Measurements from ENCODE around the gene CCNQ. TPM values are rescaled to one million over a fixed set of nuclear protein-coding genes. Genes with fewer than 3 reads are reported as not detected.

CCNQ gene
- total RNA-seq, 1 donor from 2014 or later = 21.7 TPM

DNA sequence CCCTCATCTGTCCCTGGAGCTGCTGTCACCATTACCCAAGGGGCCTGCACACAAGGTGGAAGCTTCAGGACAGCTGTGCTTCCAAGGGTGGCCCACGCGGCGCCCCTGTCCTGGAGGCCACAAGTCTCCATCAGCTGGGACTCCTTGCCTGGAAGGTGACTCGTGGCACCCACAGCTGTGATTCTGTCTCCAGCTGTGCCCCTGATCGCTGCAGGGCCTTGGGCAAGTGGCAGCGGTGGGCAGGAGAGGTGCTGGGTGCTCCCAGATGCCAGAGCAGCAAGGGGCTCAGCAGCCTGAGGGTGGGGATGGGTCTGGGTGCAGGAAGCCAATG lies 39.1 kb upstream of the CCNQ start:
- Mint-ChIP-seq H3K36me3 (ENCODE audit: low read depth, unreplicated experiment) (no peaks in the 10 kb centered on the region), H3K4me1 (ENCODE audit: low read depth, unreplicated experiment) (no peaks in the 10 kb centered on the region), H3K9me3 (ENCODE audit: unreplicated experiment) (no peaks in the 10 kb centered on the region), H3K27ac (ENCODE audit: unreplicated experiment) (no peak overlapping the region), H3K4me3 (ENCODE audit: unreplicated experiment) (no peak overlapping the region), H3K27me3 (ENCODE audit: low read depth, unreplicated experiment) (peaks cover 31% of the 10 kb centered on the region)
- peaks cover 3% of the 10 kb centered on the region for H3K4me1 ChIP-seq (ENCODE audit: insufficient read depth, low read length)
- H3K4me3 ChIP-seq (ENCODE audit: insufficient read depth, low read depth, low read length) = no peak overlapping the region
- no peak overlapping the region for H3K9ac ChIP-seq (ENCODE audit: low read length)
- H3K9me3 ChIP-seq (ENCODE audit: insufficient read depth, low read depth, low read length) = no peaks in the 10 kb centered on the region
- no peak overlapping the region for H2AFZ ChIP-seq (ENCODE audit: low read depth, low read length)
- peaks cover 10% of the 10 kb centered on the region for H3K27me3 ChIP-seq (ENCODE audit: insufficient read depth, low read length)
- no peak overlapping the region for H3K4me2 ChIP-seq (ENCODE audit: low read length)
- no peak overlapping the region for H3K27ac ChIP-seq (ENCODE audit: low read depth, low read length)
- no peak for TF ChIP-seq EZH2 (IDR thresholded peaks at IDR 0.05; ENCODE audit: insufficient read depth, low read length)
- TF ChIP-seq, protein P1, sequence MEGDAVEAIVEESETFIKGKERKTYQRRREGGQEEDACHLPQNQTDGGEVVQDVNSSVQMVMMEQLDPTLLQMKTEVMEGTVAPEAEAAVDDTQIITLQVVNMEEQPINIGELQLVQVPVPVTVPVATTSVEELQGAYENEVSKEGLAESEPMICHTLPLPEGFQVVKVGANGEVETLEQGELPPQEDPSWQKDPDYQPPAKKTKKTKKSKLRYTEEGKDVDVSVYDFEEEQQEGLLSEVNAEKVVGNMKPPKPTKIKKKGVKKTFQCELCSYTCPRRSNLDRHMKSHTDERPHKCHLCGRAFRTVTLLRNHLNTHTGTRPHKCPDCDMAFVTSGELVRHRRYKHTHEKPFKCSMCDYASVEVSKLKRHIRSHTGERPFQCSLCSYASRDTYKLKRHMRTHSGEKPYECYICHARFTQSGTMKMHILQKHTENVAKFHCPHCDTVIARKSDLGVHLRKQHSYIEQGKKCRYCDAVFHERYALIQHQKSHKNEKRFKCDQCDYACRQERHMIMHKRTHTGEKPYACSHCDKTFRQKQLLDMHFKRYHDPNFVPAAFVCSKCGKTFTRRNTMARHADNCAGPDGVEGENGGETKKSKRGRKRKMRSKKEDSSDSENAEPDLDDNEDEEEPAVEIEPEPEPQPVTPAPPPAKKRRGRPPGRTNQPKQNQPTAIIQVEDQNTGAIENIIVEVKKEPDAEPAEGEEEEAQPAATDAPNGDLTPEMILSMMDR (IDR thresholded peaks at IDR 0.05; ENCODE audit: insufficient read depth, low read depth, low read length) = no peak
- no peak for FAIRE-seq
- no peak for DNase-seq (ENCODE audit: low read depth)
- no peaks in the 10 kb centered on the region for H3K36me3 ChIP-seq (ENCODE audit: insufficient read depth, low read length)
- H3K79me2 ChIP-seq (ENCODE audit: insufficient read depth, low read length) = no peaks in the 10 kb centered on the region
- H4K20me1 ChIP-seq (ENCODE audit: insufficient read depth, low read length) = no peaks in the 10 kb centered on the region

DNA sequence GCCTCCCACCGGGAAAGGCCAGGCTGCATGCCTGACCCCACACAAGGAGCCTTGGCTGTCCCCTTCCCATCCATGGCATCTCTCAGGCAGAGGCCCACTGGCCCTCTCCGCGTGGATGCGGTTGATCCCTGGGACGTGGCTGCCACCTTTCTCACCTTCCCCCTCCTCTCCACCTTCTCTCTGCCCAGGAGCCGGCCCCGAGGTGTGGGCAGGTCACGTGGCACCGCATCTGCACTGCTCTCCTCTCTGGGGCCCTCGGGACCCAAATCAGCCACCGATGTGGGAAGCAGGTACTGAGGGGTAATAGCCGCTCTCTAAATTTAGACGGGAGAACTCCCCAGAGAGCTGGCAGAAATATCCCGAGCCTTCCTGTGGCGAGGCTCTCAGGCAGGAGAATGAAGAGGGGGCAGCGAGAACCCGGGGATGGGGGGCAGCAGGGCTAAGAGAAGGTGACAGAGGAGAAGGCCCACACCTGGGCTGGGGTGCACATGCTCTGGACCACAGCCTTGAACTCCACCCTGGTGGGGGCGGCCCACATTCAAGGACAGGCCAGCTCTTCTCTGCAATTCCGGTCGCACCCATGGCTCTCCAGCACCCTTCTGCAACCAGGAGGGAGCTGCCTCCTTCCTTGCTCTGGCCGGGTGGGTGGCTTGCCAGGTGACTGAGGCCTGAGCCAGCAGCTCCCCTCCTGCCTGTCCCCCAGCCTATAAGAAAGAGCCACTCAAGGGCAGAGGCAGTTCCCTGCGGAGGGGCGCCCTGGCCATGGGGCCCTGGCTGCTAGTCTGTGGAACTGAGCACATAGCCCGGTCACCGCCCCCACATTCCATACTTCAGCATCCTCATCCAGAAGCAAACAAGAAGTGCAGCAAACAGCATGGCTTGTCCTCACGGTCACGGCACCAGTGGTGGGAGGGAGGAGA lies 38.4 kb upstream of the CCNQ start:
- H3K9me3 Mint-ChIP-seq (ENCODE audit: unreplicated experiment) = no peaks in the 10 kb centered on the region
- DNase-seq (ENCODE audit: low read depth) = no peak

More for the DNA sequence above, 38.4 kb upstream of the CCNQ start:
- peaks cover 27% of the 10 kb centered on the region for H3K27me3 Mint-ChIP-seq (ENCODE audit: low read depth, unreplicated experiment)
- TF ChIP-seq, protein P1 (IDR thresholded peaks at IDR 0.05; ENCODE audit: insufficient read depth, low read depth, low read length) = no peak
- no peak for TF ChIP-seq EZH2 (IDR thresholded peaks at IDR 0.05; ENCODE audit: insufficient read depth, low read length)
- Histone ChIP-seq H4K20me1 (ENCODE audit: insufficient read depth, low read length) (no peaks in the 10 kb centered on the region), H3K36me3 (ENCODE audit: insufficient read depth, low read length) (no peaks in the 10 kb centered on the region), H3K27me3 (ENCODE audit: insufficient read depth, low read length) (peaks cover 6% of the 10 kb centered on the region), H2AFZ (ENCODE audit: low read depth, low read length) (no peak overlapping the region), H3K4me2 (ENCODE audit: low read length) (no peak overlapping the region), H3K4me1 (ENCODE audit: insufficient read depth, low read length) (peaks cover 3% of the 10 kb centered on the region), H3K79me2 (ENCODE audit: insufficient read depth, low read length) (no peaks in the 10 kb centered on the region), H3K4me3 (ENCODE audit: insufficient read depth, low read depth, low read length) (no peak overlapping the region), H3K9ac (ENCODE audit: low read length) (no peak overlapping the region), H3K27ac (ENCODE audit: low read depth, low read length) (no peak overlapping the region), H3K9me3 (ENCODE audit: insufficient read depth, low read depth, low read length) (no peaks in the 10 kb centered on the region)
- H3K36me3 Mint-ChIP-seq (ENCODE audit: low read depth, unreplicated experiment) = no peaks in the 10 kb centered on the region
- no peaks in the 10 kb centered on the region for H3K4me1 Mint-ChIP-seq (ENCODE audit: low read depth, unreplicated experiment)
- no peak overlapping the region for H3K27ac Mint-ChIP-seq (ENCODE audit: unreplicated experiment)
- H3K4me3 Mint-ChIP-seq (ENCODE audit: unreplicated experiment) = no peak overlapping the region
- no peak for FAIRE-seq
